ENCODE results near the gene APOC3.

APOC3 gene

DNA sequence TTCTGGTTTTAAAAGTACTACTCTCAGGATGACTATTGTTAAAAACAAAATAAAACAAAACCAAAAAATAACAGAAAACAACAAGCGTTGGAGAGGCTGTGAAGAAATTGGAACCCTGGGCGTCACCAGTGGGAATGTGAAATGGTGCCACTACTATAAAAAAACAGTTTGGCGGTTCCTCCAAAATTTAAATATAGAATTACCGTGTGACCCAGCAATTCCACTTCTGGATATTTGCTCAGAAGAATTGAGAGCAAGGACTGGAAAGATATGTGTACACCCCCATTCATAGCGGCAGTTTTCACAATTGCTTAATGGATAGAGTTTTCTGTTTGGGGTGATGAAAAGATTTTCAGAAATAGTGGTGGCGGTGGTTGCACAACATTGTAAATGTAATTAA lies 15.2 kb upstream of the APOC3 start:
- TF ChIP-seq CTCF (conservative IDR thresholded peaks at IDR 0.05; ENCODE audit: low read length), result no peak
- H3K4me3 ChIP-seq (ENCODE audit: low read length), result no peak overlapping the region
- DNase-seq (ENCODE audit: low read depth), result no peak

- no peak for TF ChIP-seq CTCF (conservative IDR thresholded peaks at IDR 0.05; ENCODE audit: low read length)
- no peak overlapping the region for H3K4me3 ChIP-seq (ENCODE audit: low read length)
- no peak for DNase-seq (ENCODE audit: low read depth)
Observed at GRCh38 chr11:116819049-116819448, 10.7 kb upstream of the APOC3 start.

DNA sequence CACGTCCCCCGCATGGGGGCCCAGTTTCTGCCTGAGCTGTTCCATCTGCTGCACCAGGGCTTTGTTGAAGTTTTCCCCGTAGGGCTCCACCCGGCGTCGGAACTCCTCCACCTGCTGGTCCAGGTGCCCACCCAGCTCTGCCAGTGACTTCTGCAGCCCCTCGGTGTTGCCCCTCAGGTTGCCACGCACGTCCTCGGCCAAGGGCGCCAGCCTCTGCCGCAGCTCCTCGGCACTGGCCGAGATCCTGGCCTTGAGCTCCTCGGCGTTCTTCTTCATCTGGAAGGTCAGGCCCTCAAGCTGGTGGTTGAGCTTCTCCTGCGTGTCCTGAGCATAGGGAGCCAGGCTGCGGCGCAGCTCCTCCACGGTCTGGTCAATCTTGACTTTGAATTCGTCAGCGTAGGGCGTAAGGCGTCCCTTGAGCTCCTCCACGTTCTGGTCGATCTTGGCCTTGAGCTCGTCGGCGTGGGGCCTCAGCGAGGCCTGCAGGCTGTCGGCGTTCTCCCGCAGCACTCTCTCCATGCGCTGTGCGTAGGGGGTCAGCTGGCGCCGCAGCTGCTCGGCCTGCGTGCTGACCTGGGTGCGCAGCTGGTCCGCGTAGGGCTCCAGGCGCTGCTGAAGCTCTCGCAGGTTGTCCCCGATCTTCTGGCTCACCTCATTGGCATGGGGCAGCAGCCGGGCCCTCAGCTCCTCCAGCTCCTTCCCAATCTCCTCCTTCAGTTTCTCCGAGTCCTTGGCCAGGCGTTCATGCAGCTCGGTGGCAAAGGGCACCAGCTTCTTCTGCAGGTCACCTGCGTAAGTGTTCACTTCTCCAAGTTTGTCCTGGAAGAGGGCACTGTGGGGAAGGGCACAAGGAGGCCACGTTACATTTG lies 8.4 kb upstream of the APOC3 start:
- no peak for DNase-seq (ENCODE audit: low read depth)
- H3K4me3 ChIP-seq (ENCODE audit: low read length), result no peak overlapping the region
- no peak for TF ChIP-seq CTCF (conservative IDR thresholded peaks at IDR 0.05; ENCODE audit: low read length)

GRCh38 chr11:116822575-116822974 lies 7.1 kb upstream of the APOC3 start:
- DNase-seq (ENCODE audit: low read depth), result no peak
- no peak overlapping the region for H3K4me3 ChIP-seq (ENCODE audit: low read length)
- TF ChIP-seq CTCF (conservative IDR thresholded peaks at IDR 0.05; ENCODE audit: low read length), result no peak

DNA sequence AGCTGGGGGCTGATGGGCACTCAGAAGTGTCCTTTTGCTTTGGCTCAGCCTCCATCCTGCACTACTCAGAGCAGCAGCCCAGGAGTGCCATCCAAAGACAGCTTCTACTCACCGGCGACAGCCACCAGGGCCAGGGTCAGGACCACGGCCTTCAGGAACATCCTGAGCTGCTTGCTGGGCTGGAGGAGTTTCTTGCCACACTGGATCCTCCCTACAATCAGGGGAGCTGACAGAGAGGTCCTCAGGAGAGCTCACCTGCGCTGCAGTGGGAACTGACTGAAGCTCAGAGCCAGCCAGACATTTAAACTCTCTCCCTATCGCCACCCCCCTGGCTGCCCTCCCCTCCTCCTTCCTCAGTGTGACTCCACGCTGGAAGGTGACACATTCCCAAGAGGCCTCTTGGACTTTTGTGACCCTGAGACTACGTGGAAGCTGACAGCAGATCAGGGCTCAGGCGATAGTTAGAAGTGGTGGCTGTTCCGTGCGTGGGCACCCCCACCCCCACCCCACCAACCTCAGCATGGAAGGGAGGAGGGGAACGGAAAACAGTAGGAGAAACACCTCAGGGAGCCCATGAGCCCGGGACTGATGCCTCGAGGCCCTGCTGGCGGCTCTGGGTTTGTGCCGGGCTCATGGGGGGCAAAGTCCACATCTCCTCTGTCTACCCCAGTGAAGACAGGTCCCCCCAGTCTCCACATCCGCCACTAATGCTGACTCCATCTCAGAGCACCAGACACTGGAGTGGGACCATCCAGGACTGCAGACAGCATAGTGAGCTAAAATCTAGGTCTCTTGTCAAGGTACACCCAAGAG lies 6.5 kb upstream of the APOC3 start, which contains the start of gene APOA4:
TSS of gene APOA4 (minus strand) at position 274 of the 813 bp plus-strand sequence. CDS start at position 161, 113 bp downstream.
- no peak for TF ChIP-seq CTCF (conservative IDR thresholded peaks at IDR 0.05; ENCODE audit: low read length)
- DNase-seq (ENCODE audit: low read depth), result no peak
- H3K4me3 ChIP-seq (ENCODE audit: low read length), result no peak within 1 kb of the TSS

DNA sequence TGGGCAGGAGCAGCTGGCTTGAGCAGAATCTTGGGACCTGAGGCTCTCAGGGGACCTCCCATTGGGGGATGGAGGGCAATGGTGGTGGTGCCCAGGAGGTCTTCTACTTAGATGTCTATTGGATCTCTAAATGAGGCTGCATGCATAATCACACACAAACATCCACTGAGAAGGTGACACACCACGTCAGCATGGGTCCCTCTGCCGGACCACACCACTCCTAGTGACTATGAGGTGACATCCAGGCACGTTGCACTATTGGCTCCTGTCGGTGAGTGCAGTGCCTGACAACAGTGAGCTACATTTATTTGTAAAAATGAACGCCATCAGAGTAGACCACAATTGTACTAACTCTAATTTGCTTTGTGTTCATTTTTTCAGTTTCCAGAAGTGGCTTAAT lies 4.3 kb upstream of the APOC3 start:
- H3K4me3 ChIP-seq (ENCODE audit: low read length), result no peak overlapping the region
- TF ChIP-seq CTCF (conservative IDR thresholded peaks at IDR 0.05; ENCODE audit: low read length), result no peak

More for the DNA sequence above, 4.3 kb upstream of the APOC3 start:
- DNase-seq (ENCODE audit: low read depth), result no peak
